GM19467 (cell line): Measurements from ENCODE around the gene ANO4.

Source experiments
- ATAC-seq: cut with Tn5 transposase; IDR thresholded peaks from one replicate; pipeline ENCODE4 v1.9.1; 2021; ENCODE audit warnings: mild to moderate bottlenecking, moderate library complexity; ENCODE audit not compliant: unreplicated experiment

ANO4 gene

GRCh38 chr12:100936661-100937060 lies 142.1 kb downstream of the ANO4 start:
- ATAC-seq: no peak

GRCh38 chr12:100940503-100940902 lies 145.9 kb downstream of the ANO4 start:
- ATAC-seq: no peak

GRCh38 chr12:100942984-100943749 lies 148.6 kb downstream of the ANO4 start:
- ATAC-seq: no peak

DNA sequence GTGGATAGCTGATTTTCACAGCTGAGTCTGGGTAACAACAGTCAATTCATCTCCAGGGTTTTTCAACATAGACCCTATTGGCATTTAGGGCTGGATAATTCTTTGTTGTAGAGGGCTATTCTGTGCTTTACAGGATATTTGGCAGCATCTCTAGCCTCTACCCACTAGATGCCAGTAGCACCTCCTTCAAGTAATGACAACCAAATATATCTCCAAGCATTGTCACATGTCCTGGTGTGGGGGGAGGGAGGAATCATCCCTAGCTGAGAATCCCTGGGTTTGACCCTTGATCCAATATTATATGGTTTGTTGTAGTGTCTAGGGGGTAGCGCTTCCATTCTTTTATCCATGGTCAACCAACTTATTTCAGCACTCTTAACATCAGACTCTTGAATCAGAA lies 157.2 kb downstream of the ANO4 start:
- no peak for ATAC-seq

DNA sequence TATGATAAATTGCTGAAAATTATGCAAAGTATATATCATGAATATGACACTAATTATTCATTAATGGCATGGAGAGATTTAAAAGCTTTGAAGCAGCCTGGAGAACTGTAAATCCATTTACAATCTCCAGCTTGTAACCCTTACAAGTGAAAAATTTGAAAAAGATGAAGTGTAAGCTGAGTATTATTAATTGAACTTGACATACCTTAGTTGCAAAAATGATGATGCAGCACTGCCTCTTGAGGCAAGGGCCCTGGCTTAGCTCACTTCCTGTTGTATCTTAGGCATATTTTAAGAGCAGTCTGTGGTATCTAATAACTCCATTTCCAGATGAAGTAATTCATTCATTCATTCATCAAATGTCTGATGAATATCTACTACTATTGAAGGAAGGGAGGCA lies 158.6 kb downstream of the ANO4 start:
- no peak for ATAC-seq

- ATAC-seq: no peak
Measured at GRCh38 chr12:100953677-100954076, 159.1 kb downstream of the ANO4 start.

- ATAC-seq: no peak
Measured at GRCh38 chr12:100954118-100954517, 159.5 kb downstream of the ANO4 start.

- no peak for ATAC-seq
Measured at GRCh38 chr12:100955139-100955538, 160.6 kb downstream of the ANO4 start.

DNA sequence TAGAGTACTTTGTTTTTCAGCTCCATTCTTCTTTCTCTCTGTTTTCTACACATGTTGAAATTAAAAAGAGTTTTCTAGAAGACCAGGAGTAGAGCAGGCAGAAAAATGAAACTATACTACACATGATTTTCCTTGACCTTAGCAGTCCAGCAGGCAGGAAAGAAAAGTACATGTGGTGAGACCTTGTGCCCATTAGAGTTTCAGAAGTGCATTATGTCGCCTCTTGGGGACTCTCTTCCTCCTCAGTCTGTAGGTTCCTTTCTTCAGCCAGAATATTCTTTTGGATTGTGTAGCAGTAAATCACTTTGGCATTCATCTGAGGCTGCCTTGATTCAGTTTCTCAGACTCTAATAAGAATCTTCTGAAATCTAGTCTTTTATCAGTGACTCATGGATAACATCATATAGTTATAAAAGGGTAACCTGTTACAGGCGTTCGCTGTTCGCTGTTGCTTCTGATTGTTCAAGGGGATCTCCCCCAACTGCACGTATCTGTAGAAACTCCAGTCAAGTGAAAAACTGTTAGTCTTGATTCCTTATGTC lies 161.8 kb downstream of the ANO4 start:
- no peak for ATAC-seq

DNA sequence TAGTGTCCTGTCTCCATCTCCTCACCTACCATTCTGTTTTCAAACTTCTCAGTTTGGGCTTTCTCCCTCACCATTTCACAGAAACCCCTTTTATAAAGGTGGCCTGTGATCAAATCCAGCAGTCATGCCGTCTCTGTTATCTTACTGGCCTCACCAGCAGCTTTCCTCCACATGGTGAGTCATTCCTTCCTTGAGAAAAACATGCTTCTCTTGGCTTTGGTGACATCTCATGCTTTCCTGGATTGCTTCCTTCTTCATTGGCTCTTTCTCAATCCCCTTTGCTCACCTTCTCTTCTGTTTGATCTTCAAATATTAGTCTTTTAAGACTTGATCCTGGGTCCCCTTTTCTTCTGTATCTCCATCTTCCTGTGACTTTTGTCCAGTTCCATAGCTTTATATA lies 164.9 kb downstream of the ANO4 start:
- ATAC-seq: no peak

GRCh38 chr12:100962086-100962712 lies 167.6 kb downstream of the ANO4 start:
- ATAC-seq: no peak

DNA sequence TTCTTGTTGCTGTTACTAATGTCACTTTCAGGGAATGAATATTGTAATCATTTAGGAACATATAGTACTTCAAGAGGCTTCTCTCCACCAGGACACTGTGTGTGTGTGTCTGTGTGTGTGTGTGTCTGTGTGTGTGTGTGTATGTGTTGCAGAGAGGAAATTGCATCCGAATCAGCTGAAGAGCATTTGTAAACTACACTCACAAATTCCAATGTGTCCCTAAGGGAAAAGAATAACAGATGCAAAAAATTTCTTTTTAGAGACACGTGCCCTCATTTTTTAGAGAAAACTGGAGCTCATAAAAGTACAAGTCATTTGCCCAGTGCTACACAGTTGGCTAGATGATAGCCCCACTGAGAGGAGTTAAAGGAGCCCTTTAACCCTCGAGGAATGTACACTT lies 168.8 kb downstream of the ANO4 start:
- ATAC-seq: no peak

GRCh38 chr12:100964028-100964427 lies 169.5 kb downstream of the ANO4 start:
- no peak for ATAC-seq

DNA sequence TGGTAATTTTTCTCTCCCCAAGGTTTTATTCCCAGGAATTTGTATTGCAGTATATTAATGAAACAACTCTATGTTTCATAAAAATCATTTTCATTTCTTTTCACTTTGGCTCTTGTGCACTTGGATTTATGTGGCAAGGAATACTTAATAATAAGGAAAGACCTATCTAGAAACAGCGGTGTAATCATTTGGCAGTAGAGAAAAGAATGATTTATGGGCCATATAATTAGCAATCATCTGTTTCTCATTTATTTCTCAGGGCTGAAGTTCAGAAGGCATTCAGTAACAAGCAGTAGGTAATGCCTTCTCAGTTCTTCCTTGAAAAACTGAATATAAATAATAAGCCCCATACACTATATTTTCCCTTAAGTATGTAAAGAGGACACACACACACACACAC lies 172.6 kb downstream of the ANO4 start:
- ATAC-seq: no peak

GRCh38 chr12:100970894-100971293 lies 176.3 kb downstream of the ANO4 start:
- no peak for ATAC-seq

DNA sequence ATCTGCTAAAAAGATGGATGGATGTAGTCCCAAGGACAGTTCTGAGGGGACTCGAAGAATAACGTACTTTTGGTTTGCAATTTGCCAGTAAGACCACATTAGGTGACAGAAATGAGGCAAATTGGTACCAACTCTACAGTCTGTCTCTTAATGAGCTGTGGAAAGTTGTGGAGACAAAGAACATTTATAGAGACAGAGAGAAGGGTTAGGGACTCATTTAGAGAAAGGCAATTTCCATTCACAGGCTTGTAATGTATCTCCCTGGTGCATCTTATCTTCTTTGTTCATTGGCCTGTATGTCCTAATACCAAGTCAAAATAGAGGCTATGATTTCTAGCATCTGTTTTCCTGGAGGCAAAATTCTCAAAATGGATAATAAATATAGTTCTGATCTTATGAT lies 177.5 kb downstream of the ANO4 start:
- ATAC-seq: no peak

- ATAC-seq: no peak
Measured at GRCh38 chr12:100974341-100974740, 179.8 kb downstream of the ANO4 start.

DNA sequence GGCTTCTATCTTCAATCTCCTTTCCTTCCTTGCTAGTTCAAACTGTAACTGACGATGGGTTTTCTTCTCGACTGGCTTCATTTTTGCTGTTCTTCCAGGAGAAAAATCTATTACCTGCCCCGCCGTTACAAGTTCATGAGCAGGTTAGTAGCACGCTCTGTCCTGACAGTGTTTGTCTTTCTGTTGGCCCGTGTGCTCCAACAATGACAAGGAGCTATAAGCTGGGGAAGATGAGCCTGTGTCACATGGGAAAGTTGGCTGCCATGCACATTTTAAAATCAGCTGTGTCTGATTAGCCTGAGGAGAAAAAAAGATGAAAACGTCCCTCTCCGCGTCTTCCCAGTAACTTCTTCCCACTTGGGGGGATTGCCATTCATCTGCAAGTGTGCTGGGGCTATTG lies 180.2 kb downstream of the ANO4 start:
- ATAC-seq: no peak

DNA sequence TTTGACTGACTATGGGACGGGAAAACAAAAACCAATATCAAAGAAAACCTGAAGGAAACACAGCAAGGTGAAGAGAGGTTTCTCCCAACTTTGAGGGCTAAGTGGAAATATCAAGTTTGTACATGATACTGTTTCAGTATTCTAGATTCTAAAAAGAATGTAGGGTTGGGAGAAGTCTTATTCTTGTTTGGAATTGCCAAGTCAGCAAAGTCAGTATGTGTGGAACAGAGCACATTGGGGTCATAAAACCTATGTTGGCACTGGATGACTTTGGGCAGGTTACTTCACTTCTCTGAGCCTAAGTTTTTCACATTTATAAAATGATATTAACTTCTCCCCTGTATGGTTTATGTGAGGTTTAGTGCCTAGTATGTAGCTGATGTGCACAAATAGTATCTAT lies 182.2 kb downstream of the ANO4 start:
- no peak for ATAC-seq

- ATAC-seq: no peak
Measured at GRCh38 chr12:100980856-100981255, 186.3 kb downstream of the ANO4 start.

GRCh38 chr12:100982511-100983183 lies 188.1 kb downstream of the ANO4 start:
- no peak for ATAC-seq

DNA sequence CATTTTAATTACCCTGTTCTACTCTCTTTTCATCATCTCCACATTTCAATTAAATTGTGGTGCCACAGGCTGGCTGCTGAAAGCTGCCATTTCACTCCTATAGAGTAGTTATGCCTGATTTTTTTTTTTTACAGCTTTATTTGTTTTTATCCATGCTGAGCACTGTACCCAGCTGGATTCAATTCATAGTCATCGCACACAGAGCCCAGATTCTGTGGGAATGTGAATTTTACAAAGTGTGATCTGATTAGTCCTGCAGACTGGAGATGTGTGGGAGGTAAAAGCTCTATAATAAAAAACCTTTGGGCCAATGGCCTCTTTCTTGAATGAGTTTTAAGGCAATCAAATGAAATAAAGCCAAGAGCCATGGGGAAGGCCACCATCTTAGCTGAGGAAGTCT lies 190.2 kb downstream of the ANO4 start:
- ATAC-seq: no peak
